ENCODE measurements around the gene ST6GAL2.

Gene ST6GAL2, protein sequence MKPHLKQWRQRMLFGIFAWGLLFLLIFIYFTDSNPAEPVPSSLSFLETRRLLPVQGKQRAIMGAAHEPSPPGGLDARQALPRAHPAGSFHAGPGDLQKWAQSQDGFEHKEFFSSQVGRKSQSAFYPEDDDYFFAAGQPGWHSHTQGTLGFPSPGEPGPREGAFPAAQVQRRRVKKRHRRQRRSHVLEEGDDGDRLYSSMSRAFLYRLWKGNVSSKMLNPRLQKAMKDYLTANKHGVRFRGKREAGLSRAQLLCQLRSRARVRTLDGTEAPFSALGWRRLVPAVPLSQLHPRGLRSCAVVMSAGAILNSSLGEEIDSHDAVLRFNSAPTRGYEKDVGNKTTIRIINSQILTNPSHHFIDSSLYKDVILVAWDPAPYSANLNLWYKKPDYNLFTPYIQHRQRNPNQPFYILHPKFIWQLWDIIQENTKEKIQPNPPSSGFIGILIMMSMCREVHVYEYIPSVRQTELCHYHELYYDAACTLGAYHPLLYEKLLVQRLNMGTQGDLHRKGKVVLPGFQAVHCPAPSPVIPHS

DNA sequence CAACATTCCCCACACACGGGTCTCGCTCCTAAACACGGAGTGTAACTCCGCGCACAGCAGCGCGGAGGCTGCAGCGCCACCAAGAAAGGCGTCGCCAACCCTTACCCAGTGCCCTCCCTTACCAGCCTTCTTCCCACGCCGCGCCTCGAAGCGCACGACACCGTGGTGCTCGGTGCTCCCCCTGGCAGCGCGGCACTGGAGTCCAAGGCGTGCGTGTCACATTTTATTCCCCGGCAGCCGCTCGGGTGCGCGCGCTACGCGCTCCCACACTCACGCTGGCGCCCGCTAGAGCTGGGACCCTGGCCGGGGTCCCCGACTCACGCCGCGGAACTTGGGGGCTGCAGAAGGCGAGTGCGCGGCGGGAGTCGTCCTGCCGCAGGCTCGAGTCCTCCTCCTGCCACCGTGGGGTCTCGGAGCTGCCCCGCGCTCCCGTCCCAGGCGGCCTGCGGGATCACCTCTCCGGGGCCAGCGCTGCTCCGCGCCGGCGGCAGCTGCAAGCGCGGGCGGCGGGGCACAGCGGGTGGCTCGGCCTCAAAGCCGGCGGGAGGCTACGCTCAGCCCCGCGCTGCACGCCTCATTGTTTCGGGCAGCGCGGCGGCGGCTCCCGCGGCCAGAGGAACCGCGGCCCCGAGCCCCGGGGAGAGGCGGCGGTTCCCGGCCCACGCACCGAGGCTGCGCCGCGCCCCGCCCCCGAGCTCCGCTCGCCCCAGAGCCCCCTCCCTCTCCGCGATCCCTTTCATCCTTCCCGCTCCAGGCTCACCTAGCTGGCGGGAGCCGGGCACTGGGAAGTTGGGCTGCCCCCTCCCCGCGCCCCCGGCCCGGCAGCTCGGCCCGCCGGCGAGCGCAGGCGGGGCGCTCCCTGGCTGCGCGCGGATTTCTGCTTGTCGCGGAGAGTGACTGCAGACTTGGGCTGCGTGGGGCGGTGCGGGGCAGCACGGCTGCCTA is at the start of gene ST6GAL2:
TSS of gene ST6GAL2 (minus strand) at position 197 of the 945 bp plus-strand sequence. CDS start 42,190 bp downstream, outside the sequence.
- no peak for DNase-seq

DNA sequence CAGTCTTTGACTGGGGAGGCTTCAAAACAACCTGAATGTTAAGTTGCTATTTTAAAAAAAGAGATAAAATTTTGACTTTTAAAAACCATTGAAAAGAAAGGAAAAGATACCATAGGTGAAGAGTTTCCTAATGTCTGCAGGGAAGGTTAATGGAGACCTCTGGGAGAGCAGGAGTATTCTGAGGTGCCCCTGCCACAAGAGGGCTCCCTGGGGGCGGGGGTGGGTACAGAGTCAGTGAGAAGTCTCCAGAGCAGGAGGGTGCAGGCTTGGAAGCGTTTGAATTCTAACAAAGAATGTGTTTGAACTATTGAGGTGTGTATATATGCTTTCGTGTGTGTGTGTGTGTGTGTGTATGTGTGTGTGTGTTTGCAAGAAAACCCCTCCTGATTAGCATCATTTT is 46.7 kb upstream of the ST6GAL2 start:
- DNase-seq: no peak

DNA sequence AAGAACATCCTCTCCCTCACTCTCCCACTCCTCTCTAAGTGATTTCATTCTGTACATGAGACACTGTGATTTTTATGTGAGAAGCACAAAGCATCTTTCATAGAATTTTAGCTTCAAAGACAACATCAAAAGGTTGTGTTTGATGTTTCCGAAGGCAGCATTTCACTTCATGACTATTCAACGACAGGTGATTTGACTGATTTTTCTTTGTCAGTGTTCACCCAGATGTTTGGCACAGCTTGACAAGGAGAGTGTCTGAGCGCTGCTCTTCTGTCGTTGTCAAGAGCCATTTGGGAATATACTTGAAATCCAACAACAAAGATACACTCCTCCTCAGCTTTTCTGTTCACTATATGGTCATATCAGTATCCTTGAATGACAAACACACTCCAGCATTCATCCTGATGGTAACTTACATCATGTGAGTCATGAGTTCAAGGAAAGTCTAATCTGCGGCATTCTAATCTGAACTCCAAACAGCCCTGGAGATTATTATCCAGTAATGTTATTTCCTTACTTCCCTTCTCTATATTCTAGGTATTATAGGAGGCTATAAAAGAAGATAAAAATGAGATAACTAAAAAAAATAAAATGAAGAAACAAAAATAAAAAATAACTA is 45.9 kb upstream of the ST6GAL2 start:
- no peak for DNase-seq

DNA sequence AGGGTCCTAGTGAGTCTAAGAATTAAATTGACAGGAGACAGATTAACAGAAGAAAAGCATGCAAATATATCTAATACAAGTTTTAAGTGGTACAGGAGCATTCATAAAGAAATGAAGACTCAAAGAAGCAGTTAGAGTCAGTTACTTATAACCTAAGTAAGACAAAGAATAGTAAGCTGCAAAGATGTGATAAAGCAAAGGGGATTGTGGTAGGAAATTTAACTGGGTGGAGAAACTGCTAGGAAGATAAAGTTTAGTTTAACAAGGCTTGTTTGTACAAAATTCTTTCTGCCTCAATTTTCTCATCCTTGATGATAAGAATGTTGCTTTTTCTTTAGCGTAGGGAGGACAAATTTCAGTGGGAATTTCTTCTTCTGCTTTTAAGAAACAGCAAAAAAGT is 35.5 kb upstream of the ST6GAL2 start:
- no peak for DNase-seq

DNA sequence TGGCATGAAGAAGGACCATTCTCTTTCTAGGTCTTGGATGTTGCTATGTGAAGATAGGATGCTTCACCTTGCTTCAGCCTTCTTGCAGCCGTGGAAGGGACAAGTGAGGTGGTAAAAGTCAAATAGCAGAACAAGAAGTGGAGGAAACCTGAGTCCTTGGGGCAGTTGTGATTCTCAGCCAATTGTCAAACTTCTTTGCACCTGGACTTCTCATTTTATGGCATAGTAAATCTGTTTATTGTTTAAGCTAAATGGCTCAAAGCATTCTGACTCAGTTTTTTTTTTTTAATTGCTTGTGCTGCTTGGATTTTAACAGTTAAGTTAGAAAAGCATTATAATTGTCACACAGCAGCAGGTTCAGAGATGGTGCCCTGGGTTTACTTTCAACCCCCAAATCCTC is 33.0 kb upstream of the ST6GAL2 start:
- DNase-seq: no peak

DNA sequence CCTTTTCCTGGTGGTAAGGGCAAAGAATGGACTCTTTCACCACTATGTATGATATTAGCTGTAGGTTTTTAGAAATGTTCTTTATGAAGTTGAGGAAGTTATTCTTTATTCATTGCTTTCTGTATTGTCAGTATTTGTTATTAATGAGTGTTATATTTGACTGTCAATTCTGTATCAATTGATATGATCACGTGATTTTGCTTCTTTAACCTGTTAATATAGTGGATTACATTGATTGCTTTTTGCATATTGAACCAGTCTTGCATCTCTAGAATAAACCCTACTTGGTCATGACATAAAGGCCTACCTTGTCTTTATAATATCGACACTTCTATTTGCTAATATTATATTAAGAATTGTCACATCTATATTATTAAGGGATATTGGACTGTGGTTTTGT is 18.3 kb upstream of the ST6GAL2 start:
- DNase-seq: no peak

DNA sequence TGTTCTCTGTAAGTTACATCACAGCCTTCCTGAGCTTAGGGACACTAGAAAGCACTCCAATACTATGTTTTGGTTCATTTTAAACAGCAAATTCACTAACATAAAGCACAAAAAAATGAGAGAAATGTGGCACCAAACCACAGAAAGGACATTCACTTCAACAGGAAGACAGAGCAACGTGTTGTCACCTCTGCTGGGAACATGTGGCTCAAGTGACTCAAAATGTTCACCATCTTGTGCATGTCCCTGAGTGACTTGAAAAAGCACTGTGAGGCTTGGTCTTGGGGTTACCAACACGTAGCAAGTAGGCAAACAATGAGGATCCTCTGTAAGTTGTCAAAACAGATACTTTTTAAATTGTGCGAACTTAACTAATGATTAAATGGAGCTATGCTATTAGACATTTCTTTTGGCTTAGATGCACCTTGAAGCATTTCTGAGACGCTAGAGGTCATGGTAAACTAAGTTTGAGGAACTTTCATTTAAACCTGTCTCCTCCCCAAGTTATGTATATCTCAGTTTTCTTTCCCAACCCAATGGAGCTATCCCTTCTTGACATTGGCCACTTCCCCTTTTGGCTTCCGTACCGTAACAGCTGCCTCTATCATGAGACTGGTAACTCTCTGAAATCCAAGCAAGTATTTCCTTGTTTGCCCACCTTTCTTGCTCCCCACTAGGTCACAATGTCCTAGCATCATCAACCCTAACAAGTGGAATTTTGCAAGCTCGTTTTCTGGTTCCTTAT is 14.0 kb upstream of the ST6GAL2 start:
- no peak for DNase-seq

DNA sequence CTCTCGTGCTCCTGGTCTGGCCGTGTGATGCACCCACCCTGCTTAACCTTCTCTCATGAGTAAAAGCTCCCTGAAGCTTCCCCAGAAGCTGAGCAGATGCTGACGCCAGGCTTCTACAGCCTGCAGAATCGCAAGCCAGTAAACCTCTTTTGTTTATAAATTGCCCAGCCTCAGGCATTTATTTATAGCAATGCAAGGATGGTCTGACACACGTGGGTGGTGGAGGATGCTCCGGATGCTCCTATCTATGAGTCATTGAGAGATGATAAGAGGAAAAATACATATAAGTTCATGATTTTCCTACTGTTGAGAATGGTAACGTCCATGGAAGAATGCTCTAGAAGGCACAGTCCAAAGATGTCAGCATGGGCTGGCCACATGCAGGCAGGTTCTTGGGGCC is 8.6 kb upstream of the ST6GAL2 start:
- DNase-seq: no peak

DNA sequence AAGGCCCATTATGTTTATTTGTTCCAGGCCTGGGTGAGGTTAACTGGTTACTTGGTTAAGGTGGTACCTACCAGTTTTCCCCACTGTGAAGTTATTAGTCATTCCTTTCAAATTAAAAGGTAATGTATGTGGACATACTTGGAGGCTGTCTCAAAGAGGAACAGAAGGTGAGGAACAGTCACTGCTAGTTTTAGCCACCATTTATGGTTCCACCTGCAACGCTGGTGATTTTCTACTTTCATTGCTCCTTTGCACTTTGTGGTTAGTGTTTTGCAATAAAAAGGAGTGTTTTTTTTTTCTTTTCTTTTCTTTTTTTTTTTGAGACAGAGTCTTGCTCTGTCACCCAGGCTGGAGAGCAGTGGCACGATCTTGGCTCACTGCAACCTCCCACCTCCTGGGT is 6.1 kb upstream of the ST6GAL2 start:
- DNase-seq: no peak

DNA sequence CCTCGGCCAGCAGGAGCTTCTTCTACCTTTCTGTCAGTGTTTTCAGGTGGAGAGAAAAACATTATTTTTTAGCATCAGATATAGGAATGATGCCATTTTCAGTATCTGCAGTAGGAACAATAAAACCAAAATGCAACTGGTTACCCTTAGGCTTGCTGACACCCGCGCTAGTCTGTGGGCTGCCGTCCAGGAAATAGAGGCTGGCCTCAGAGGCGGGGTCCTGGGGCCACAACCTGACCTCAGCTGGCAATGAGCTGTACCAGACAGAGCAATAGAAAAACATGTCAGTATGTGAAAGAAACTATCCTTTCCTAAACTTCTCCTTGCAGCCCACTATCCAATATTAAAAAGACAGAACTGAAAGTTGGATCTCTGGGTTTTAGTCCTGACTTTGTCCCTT is 4.6 kb upstream of the ST6GAL2 start:
- no peak for DNase-seq

DNA sequence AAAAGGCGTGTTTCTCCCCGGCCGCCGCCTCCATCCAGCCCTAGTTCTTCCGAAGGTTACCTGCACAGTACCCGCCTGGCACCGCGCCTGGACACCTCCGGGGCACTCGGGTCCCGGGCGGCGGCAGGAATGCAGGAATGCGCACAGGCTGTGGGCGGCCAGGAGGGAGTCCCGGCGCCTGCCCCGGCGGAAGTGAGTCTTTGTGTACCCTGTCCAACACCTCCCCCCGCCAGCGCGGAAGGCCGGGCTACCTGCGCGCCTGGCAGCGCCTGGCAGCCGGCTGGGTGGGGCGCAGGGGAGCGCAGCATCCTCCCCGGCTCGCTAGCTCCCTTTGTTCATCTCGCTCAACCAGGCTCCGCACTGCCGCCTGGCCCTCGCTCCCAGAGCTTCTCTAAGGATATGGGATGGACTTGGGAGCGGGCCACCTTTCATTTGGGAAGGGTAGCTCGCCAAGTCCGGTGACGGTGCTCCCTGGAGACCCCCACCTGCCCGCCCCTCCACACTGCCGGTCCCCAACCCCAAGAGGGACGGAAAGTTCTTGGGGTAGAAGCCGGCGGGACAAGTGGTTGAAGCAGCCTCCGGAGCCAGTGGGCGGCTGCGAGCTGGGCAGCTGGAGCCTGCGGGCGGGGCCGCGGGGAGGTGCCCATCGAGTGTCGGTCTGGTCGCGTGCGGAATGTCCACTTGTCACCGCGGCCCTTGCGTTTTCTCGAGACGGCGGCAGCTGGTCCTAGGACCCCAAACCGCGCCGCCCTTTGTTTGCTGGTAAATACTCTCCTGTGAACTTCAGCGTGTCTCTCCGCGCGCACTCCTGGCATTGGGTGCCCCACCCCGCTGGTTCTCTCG is 1.2 kb upstream of the ST6GAL2 start:
- DNase-seq: no peak

DNA sequence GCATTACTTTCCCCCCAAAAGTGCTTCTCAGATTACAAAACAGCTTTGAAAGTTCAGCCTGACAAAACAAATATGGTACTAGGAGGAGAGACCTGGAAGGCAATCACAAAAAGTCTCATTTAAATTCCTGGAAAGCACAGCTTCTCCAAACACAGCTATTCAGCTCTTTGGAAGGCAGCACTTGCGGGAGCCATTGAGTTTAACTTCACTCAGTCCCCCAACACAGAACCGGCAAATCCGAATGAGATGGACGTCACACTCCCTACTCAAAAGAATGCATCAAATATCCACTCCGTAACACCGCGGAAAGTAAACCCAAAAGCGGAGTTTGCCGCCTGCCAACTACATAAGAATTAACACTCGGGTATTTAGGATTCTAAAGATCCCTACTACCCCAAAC is 638 bp downstream of the ST6GAL2 start:
- no peak for DNase-seq

DNA sequence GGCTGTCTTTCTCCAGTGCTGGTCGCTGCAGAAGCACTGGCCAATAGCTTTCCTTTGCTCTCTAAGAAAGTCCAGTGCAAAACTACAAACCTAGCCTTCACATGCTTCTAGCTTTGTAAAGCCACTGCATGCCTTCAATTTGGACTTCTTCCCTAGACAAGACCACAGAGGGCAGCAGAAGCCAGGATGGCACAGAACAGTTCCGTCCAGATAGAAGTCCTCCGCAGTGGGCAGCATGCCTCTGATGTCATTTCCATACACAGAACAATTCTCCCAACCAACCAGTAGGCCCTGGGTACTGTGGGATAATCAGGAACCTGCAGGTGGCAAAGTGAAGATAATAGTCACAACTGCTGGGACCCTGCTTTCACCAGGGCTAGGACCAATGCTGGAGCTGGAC is 3.3 kb downstream of the ST6GAL2 start:
- DNase-seq: no peak

DNA sequence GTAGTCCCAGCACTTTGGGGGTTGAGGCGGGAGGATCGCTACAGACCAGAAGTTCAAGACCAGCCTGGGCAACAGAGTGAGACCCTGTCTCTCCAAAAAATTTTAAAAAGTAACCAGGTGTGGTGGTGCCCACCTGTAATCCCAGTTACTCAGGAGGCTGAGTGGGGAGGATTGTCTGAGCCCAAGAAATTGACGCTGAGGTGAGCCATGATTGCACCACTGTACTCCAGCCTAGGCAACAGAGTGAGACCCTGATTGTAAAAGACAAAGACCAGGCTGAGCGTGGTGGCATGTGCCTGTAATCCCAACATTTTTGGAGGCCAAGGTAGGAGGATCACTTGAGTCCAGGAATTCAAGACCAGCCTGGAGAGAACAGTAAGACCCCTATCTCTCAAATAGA is 7.8 kb downstream of the ST6GAL2 start:
- no peak for DNase-seq

DNA sequence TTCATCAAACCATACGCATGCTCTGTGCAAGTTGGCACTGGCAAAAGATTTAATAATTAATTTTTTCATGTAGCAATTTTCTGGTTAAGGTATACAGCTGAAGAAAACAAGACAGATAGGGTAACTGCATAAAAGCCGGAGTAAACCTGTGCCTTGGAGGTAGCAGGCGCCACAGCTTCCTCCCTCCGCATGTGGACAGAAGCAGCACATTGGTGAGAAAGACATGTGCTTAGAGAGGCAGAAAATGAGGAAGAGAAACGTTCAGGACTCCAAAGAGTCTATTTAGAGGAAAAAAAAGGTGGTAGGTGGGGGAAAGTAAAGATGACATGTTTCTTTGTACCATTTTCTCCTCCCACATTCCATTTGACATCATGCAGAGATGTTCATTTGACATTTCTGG is 9.3 kb downstream of the ST6GAL2 start:
- no peak for DNase-seq

DNA sequence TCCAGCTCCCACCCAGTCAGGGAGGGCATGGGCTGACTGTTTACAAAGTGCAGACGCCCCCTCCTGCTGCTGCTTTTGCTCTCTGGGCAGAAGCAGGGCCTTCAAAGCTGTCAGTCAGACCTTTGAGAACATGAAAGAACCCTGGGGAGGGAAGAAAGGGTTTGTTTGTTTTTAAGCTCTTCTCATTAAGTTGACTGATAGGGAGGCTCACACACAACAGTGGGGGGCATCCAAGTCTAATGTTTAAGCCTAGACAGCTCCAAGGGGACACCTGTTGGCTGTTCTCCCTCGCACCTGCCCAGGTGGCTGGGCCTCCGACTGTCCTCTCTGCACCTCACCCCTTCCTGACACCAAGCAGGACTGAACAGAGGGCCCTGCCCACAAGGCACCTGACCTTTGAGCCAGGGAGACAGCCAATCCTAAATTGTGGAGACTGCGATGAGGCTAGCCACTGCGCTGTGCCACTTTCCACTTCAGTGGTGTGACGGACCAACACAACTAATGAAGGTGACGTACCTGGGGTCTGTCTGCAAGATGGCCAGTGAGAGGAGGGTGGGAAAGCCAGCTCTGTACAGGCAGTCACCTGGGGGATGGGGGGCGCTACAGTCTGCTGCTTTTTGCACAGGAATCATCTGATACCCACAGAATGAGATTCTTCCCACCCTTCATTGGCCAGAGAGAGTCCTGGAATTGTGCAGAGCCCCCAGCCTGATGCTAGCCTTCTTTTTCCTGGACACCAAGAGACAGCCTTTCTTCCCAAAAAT is 16.3 kb downstream of the ST6GAL2 start:
- no peak for DNase-seq

DNA sequence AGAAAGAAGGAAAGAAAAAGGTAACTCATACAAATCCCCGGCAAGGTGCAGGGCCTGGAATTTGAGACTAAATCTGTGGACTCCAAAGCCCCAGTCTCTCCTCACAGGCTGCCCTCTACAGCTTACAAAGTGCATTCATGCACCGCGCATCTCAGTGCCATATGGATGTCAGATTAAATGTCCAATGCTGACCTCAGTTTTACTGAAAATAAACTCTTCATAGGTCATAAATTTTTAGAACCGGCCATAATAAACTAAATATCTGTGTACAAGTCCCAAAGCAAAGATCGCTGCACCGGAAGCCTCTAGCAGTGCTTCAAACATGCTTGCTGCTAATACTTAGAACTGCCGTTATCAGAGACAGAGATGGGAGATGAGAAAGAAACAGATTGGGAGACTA is 17.7 kb downstream of the ST6GAL2 start:
- DNase-seq: no peak

DNA sequence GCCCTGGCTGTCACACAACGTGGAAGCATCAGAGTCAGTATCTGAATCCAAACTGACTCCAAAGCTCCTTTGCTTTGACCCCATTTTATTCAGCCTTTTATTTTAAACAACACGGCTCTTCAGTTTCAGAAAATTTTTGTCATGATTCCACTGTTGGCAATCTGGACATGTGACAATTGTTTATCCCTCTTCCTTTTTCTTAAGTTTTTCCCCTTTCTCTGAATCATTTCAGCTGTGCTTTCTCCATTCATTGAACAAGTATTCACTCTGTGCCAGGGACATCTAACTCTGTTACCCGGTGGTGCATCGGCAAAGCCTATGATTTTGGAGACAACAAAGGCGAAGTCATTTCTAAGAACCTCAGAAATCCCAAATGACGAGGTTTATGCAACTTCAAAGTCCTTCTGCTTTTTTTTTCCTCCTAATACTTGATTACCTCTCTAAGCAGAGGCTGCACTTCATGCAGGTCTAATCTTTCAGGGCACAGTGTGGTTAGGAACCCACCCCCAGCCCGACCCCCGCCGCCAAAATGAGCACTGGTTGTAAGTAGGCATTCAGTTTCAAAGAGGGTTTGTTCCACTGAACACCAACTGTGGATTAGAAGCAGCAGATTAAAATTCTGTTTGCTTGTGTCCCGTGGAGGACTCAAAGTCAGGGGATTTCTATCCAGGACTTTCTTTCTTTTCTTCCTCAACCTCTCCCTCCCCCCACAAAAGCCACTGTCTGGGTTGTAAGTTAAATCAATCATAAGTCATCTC is 18.6 kb downstream of the ST6GAL2 start:
- DNase-seq: no peak

DNA sequence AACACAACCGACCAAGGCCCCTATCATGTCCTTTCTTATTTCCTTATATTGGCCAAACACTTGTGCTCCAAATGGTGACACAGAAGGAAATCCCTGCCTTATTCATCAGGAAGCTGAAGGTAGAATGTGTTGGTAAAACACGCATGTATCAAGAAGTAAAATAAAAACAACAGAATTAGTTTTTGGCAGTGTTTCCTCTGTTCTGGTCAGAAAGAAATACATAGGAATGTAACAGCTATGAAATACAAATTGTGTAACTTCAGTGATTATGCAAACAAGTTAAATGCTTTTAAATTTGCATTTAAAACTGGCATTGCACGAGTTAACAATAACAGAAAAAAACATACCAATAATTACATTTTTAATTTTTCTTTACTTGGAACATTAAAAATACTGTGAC is 19.3 kb downstream of the ST6GAL2 start:
- no peak for DNase-seq

DNA sequence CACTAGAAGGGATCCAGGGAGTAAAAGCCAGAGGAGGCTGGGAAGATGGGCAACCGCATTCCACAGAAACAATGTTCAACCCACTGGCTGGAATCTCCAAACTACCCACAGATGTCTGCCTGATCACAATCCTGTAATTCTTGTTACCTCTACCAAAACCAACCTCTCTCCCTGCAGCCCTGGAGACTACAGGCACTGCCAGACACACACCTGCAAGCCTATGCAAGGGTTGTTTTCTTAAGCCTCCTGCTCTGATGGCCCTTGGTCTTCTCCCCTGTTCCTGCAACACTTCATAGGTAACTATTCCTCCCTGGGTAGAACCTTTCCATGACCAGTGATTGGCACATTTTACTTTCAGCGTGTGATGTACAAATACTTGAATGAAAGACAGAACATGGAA is 21.9 kb downstream of the ST6GAL2 start:
- DNase-seq: no peak

Measured in activated effector memory CD4-positive, alpha-beta T cell treated with anti-CD3 and anti-CD28 coated beads, Interleukin-2, amount 50 U/mL, for 16 hours (primary cell).